ENCODE data around the gene IQCH. TPM values are rescaled to one million over a fixed set of nuclear protein-coding genes. Genes with fewer than 3 reads are reported as not detected.

IQCH gene
- total RNA-seq, 2 donors from 2014 or later, result 0.93 to 2.2 TPM

GRCh38 chr15:67501177-67501835 lies 246.7 kb downstream of the IQCH start:
- Histone ChIP-seq H3K27ac (no peak overlapping the region), H3K9me3 (no peaks in the 10 kb centered on the region), H3K27me3 (no peaks in the 10 kb centered on the region), H3K36me3 (no peaks in the 10 kb centered on the region), H3K4me3 (no peak overlapping the region), H3K4me1 (no peaks in the 10 kb centered on the region), H3K9ac (ENCODE audit: low read depth in 2 of 2, low read length in 2 of 2) (no peak overlapping the region)
- TF ChIP-seq, protein P1, sequence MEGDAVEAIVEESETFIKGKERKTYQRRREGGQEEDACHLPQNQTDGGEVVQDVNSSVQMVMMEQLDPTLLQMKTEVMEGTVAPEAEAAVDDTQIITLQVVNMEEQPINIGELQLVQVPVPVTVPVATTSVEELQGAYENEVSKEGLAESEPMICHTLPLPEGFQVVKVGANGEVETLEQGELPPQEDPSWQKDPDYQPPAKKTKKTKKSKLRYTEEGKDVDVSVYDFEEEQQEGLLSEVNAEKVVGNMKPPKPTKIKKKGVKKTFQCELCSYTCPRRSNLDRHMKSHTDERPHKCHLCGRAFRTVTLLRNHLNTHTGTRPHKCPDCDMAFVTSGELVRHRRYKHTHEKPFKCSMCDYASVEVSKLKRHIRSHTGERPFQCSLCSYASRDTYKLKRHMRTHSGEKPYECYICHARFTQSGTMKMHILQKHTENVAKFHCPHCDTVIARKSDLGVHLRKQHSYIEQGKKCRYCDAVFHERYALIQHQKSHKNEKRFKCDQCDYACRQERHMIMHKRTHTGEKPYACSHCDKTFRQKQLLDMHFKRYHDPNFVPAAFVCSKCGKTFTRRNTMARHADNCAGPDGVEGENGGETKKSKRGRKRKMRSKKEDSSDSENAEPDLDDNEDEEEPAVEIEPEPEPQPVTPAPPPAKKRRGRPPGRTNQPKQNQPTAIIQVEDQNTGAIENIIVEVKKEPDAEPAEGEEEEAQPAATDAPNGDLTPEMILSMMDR (IDR thresholded peaks at IDR 0.05), result no peak
- DNase-seq, result no peak
- intact Hi-C loops (cut with DNase I), result no loop called here

DNA sequence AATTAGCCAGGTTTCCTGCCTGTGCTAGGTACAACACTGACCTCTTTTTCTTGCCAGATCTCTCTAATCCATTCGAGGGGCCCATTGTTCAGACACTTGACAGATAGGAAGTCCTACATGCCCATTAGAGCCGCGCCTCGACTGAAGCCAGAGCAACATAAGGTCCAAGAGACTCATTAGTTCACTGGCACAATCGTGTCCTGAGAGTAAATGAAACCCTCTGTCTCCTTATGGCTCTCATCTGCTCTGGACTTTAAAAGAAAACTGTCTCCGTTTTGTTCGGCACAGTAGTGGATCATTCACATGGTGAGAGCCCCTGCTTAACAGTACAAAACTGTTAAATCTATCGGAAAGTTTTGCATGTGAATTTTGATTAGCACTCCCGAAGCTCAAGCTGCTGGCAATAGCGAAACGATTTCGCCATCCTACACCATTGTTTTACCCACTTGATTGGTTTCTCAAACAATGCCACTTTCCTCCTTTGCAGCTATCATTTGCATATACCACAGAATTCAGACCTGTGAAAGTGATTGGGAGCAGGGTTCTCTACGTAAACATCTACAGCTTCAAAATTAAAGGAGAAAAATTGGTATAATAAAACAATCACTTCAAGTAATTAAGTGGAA lies 247.4 kb downstream of the IQCH start:
- no peak overlapping the region for H3K9ac ChIP-seq (ENCODE audit: low read depth in 2 of 2, low read length in 2 of 2)
- H3K4me3 ChIP-seq, result no peak overlapping the region
- H3K9me3 ChIP-seq, result no peaks in the 10 kb centered on the region
- no peaks in the 10 kb centered on the region for H3K27me3 ChIP-seq
- DNase-seq, result no peak
- no peaks in the 10 kb centered on the region for H3K36me3 ChIP-seq
- H3K27ac ChIP-seq, result no peak overlapping the region
- H3K4me1 ChIP-seq, result no peaks in the 10 kb centered on the region
- intact Hi-C loops (cut with DNase I), result loop anchor here (2.0 kb wide), 1 partner anchor 333 kb away; no protein-coding TSS in a partner anchor
- TF ChIP-seq, protein P1 (IDR thresholded peaks at IDR 0.05), result no peak

DNA sequence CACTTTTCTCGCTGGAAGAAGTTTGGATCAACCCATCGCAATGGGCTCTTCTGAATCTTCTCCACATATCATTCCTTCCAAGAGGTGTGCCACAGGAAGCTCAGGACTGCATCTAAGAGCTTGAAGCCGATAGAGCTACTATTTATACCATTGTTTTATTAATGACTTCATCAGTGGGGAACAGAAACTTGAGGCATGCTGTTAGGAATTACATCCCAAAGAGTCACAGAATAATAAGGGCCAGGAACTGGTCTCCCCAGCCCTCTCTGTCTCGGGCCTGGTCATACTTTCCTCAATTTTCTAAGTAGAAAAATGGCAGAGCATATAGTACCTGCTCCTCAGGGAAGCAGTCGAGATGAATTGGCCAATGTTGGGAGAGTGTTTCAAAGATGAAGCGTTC lies 249.5 kb downstream of the IQCH start:
- Histone ChIP-seq H3K9ac (ENCODE audit: low read depth in 2 of 2, low read length in 2 of 2) (no peak overlapping the region), H3K4me1 (no peaks in the 10 kb centered on the region), H3K9me3 (no peaks in the 10 kb centered on the region), H3K27ac (no peak overlapping the region), H3K4me3 (no peak overlapping the region), H3K27me3 (no peaks in the 10 kb centered on the region), H3K36me3 (no peaks in the 10 kb centered on the region)
- intact Hi-C loops (cut with DNase I), result no loop called here
- no peak for DNase-seq
- TF ChIP-seq, protein P1 (IDR thresholded peaks at IDR 0.05), result no peak

GRCh38 chr15:67504796-67505195 lies 250.2 kb downstream of the IQCH start:
- H3K27ac ChIP-seq, result no peak overlapping the region
- H3K9ac ChIP-seq (ENCODE audit: low read depth in 2 of 2, low read length in 2 of 2), result no peak overlapping the region
- DNase-seq, result no peak
- TF ChIP-seq, protein P1 (IDR thresholded peaks at IDR 0.05), result no peak
- no peaks in the 10 kb centered on the region for H3K27me3 ChIP-seq
- H3K9me3 ChIP-seq, result no peaks in the 10 kb centered on the region
- no peaks in the 10 kb centered on the region for H3K4me1 ChIP-seq
- intact Hi-C loops (cut with DNase I), result no loop called here
- no peaks in the 10 kb centered on the region for H3K36me3 ChIP-seq
- H3K4me3 ChIP-seq, result no peak overlapping the region

GRCh38 chr15:67505675-67506572 lies 251.3 kb downstream of the IQCH start:
- Histone ChIP-seq H3K36me3 (no peaks in the 10 kb centered on the region), H3K27ac (no peak overlapping the region), H3K4me1 (no peaks in the 10 kb centered on the region), H3K27me3 (no peaks in the 10 kb centered on the region), H3K9ac (ENCODE audit: low read depth in 2 of 2, low read length in 2 of 2) (no peak overlapping the region), H3K9me3 (no peaks in the 10 kb centered on the region), H3K4me3 (no peak overlapping the region)
- DNase-seq, result no peak
- TF ChIP-seq, protein P1 (IDR thresholded peaks at IDR 0.05), result no peak
- intact Hi-C loops (cut with DNase I), result no loop called here

Measured in colonic mucosa (tissue), 4 donors.